Hepatocyte (in vitro differentiated cells): ENCODE results near the gene PCNA. TPM values are rescaled to one million over a fixed set of nuclear protein-coding genes. Genes with fewer than 3 reads are reported as not detected.

ENCODE experiments used
- DNase-seq: peaks from one replicate; pipeline ENCODE4 v3.0.0-alpha.2; 2016; ENCODE audit warnings: low spot score
- H2AFZ ChIP-seq: fragments of 200-600 bp; sonication (generic); 2 replicates; pipeline ENCODE4 v1.6.0; 2016; ENCODE audit warnings: antibody characterized with exemption, mild to moderate bottlenecking
- H3K27ac ChIP-seq: fragments of 200-600 bp; sonication (generic); 2 replicates; pipeline ENCODE4 v1.5.1; 2016; ENCODE audit warnings: mild to moderate bottlenecking
- H3K27me3 ChIP-seq: fragments of 200-600 bp; sonication (generic); 2 replicates; pipeline ENCODE4 v1.6.1; 2016
- H3K36me3 ChIP-seq: fragments of 200-600 bp; sonication (generic); replicated peaks from 2 replicates; pipeline ENCODE4 v1.5.1; 2016; ENCODE audit warnings: low read depth; ENCODE audit not compliant: insufficient read depth
- H3K4me1 ChIP-seq: fragments of 200-600 bp; sonication (generic); 2 replicates; pipeline ENCODE4 v1.5.1; 2016; ENCODE audit warnings: mild to moderate bottlenecking, moderate library complexity; ENCODE audit not compliant: insufficient read depth
- H3K4me2 ChIP-seq: fragments of 200-600 bp; sonication (generic); 2 replicates; pipeline ENCODE4 v1.6.0; 2016
- H3K4me3 ChIP-seq: fragments of 200-600 bp; sonication (generic); 2 replicates; pipeline ENCODE4 v1.5.1; 2016; ENCODE audit warnings: mild to moderate bottlenecking
- H3K79me2 ChIP-seq: fragments of 200-600 bp; sonication (generic); 2 replicates; pipeline ENCODE4 v1.6.0; 2017; ENCODE audit warnings: mild to moderate bottlenecking
- H3K9me2 ChIP-seq: fragments of 200-600 bp; sonication (generic); replicated peaks from 2 replicates; pipeline ENCODE4 v1.6.0; 2017; ENCODE audit warnings: mild to moderate bottlenecking; ENCODE audit not compliant: insufficient read depth
- H3K9me3 ChIP-seq: fragments of 200-600 bp; sonication (generic); 2 replicates; pipeline ENCODE4 v1.5.1; 2016; ENCODE audit warnings: low read depth, mild to moderate bottlenecking
- H4K20me1 ChIP-seq: fragments of 200-600 bp; sonication (generic); 2 replicates; pipeline ENCODE4 v1.6.0; 2016; ENCODE audit warnings: mild to moderate bottlenecking; ENCODE audit not compliant: insufficient read depth, poor library complexity, severe bottlenecking
- EZH2 ChIP-seq: fragments of 200-600 bp; sonication (generic); IDR thresholded peaks from 2 replicates; pipeline ENCODE4 v1.6.1; 2016; ENCODE audit warnings: antibody characterized with exemption, mild to moderate bottlenecking, borderline replicate concordance
- EZH2phosphoT487 ChIP-seq: fragments of 200-600 bp; sonication (generic); IDR thresholded peaks from one replicate; pipeline ENCODE4 v1.6.1; 2018; ENCODE audit warnings: antibody characterized with exemption, mild to moderate bottlenecking, low read depth, moderate library complexity; ENCODE audit not compliant: unreplicated experiment, severe bottlenecking
- WGBS: methylation state at CpG from one replicate; pipeline ENCODE4 v1.1.6; 2016; ENCODE audit warnings: low lambda C conversion rate; ENCODE audit errors: missing lambda C conversion rate; 5-methylcytosine and 5-hydroxymethylcytosine counted together
- polyA plus RNA-seq: library from polyadenylated mRNA; unstranded; fragments of >200 nt; fragmentation: Nextera tagmentation; extraction: Ambion mirVana; gene quantifications from 2 replicates; pipeline ENCODE4 v1.2.1, GENCODE V29; 2016
- total RNA-seq: library from RNA; depleted of rRNA; stranded (reverse); fragments of >200 nt; gene quantifications from 2 replicates; pipeline ENCODE4 v1.2.3, GENCODE V29; 2014
- TF ChIP-seq, protein P1 (sequence below): fragments of 200-600 bp; sonication (generic); IDR thresholded peaks from 2 replicates; pipeline ENCODE4 v1.5.1; 2016; ENCODE audit warnings: antibody characterized with exemption, mild to moderate bottlenecking; ENCODE audit not compliant: poor library complexity

Gene PCNA
- total and polyA plus RNA-seq, 2 experiments from 2014 or later = 38.0 to 85.6 TPM

DNA sequence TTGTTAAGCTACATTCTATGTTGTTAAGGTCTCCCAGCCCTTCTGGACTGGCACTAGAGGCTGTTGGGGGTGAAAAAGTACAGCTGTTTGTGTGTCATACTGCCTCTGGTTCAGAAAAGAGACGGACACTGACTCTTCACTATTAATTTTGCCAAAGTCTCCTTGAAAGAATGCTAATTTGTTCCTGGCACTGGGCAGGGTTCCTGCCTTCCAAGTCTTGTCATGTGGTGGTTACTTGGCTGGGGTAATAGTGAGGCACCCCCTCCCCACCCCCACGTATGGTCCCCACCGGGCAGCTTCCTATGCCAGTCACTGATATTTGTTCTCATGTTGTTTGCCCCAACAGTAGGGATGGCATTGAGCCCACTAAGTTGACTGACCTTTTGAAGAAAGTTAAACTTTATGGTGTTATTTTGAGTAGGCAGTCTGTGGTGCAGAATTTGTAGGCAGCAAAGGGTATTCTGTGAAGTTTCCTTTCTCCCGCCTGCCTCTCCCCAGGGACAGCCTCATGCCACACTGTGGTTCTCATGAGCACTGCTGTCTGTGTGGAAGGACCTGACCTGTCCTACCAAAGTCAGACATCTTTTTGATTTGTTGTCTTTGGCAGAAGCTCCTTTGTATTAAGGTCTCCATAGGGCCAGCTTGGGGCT, 15.7 kb upstream of the PCNA start:
- Histone ChIP-seq H3K79me2 (peaks cover 100% of the 10 kb centered on the region), H3K27me3 (no peaks in the 10 kb centered on the region), H3K4me3 (no peak overlapping the region), H4K20me1 (peaks cover 17% of the 10 kb centered on the region), H3K27ac (no peak overlapping the region), H2AFZ (no peak overlapping the region), H3K4me2 (no peak overlapping the region), H3K9me2 (no peaks in the 10 kb centered on the region), H3K4me1 (peaks cover 4% of the 10 kb centered on the region), H3K36me3 (no peaks in the 10 kb centered on the region), H3K9me3 (no peaks in the 10 kb centered on the region)
- no peak for DNase-seq
- TF ChIP-seq EZH2 (no peak), EZH2phosphoT487 (no peak)
- TF ChIP-seq, protein P1, sequence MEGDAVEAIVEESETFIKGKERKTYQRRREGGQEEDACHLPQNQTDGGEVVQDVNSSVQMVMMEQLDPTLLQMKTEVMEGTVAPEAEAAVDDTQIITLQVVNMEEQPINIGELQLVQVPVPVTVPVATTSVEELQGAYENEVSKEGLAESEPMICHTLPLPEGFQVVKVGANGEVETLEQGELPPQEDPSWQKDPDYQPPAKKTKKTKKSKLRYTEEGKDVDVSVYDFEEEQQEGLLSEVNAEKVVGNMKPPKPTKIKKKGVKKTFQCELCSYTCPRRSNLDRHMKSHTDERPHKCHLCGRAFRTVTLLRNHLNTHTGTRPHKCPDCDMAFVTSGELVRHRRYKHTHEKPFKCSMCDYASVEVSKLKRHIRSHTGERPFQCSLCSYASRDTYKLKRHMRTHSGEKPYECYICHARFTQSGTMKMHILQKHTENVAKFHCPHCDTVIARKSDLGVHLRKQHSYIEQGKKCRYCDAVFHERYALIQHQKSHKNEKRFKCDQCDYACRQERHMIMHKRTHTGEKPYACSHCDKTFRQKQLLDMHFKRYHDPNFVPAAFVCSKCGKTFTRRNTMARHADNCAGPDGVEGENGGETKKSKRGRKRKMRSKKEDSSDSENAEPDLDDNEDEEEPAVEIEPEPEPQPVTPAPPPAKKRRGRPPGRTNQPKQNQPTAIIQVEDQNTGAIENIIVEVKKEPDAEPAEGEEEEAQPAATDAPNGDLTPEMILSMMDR = no peak
- 94% methylated on average over 4 of the region's 4 CpGs for WGBS

GRCh38 chr20:5133998-5134397, 14.2 kb upstream of the PCNA start:
- no peaks in the 10 kb centered on the region for H3K9me2 ChIP-seq
- H3K27me3 ChIP-seq = no peaks in the 10 kb centered on the region
- no peaks in the 10 kb centered on the region for H3K4me1 ChIP-seq
- DNase-seq = no peak
- peaks cover 17% of the 10 kb centered on the region for H4K20me1 ChIP-seq
- peaks cover 100% of the 10 kb centered on the region for H3K79me2 ChIP-seq
- H3K27ac ChIP-seq = no peak overlapping the region
- TF ChIP-seq EZH2 (no peak), EZH2phosphoT487 (no peak)
- TF ChIP-seq, protein P1 = no peak
- 92% methylated on average over 6 of the region's 6 CpGs for WGBS
- H2AFZ ChIP-seq = no peak overlapping the region
- H3K9me3 ChIP-seq = no peaks in the 10 kb centered on the region
- H3K36me3 ChIP-seq = no peaks in the 10 kb centered on the region
- H3K4me2 ChIP-seq = no peak overlapping the region
- H3K4me3 ChIP-seq = no peak overlapping the region

GRCh38 chr20:5131502-5131901, 11.7 kb upstream of the PCNA start:
- TF ChIP-seq, protein P1 = no peak
- TF ChIP-seq EZH2 (no peak), EZH2phosphoT487 (no peak)
- H3K4me2 ChIP-seq = no peak overlapping the region
- H3K27ac ChIP-seq = no peak overlapping the region
- no peaks in the 10 kb centered on the region for H3K9me3 ChIP-seq
- no peaks in the 10 kb centered on the region for H3K36me3 ChIP-seq
- H4K20me1 ChIP-seq = peaks cover 13% of the 10 kb centered on the region
- no peaks in the 10 kb centered on the region for H3K27me3 ChIP-seq
- H3K9me2 ChIP-seq = no peaks in the 10 kb centered on the region
- H3K79me2 ChIP-seq = peaks cover 91% of the 10 kb centered on the region
- H3K4me1 ChIP-seq = no peaks in the 10 kb centered on the region
- H3K4me3 ChIP-seq = no peak overlapping the region
- 80% methylated on average over 5 of the region's 5 CpGs for WGBS
- no peak for DNase-seq
- H2AFZ ChIP-seq = no peak overlapping the region

- Histone ChIP-seq H3K9me3 (no peaks in the 10 kb centered on the region), H3K4me1 (no peaks in the 10 kb centered on the region), H3K4me2 (peak overlapping the region; percentile 86), H3K36me3 (no peaks in the 10 kb centered on the region), H3K9me2 (no peaks in the 10 kb centered on the region), H3K27ac (no peak overlapping the region), H2AFZ (no peak overlapping the region), H3K79me2 (peaks cover 68% of the 10 kb centered on the region), H3K27me3 (no peaks in the 10 kb centered on the region), H3K4me3 (no peak overlapping the region), H4K20me1 (peaks cover 13% of the 10 kb centered on the region)
- 84% methylated on average over 6 of the region's 6 CpGs for WGBS
- TF ChIP-seq EZH2 = no peak
- no peak for TF ChIP-seq EZH2phosphoT487
- TF ChIP-seq, protein P1 = no peak
- DNase-seq = peak; percentile 26
Observed at GRCh38 chr20:5128886-5129285, 9.1 kb upstream of the PCNA start.
